H9 (cell line): ENCODE measurements around the gene FAP. TPM values are rescaled to one million over a fixed set of nuclear protein-coding genes. Genes with fewer than 3 reads are reported as not detected.

Experiments
- DNase-seq: peaks from one replicate; pipeline ENCODE4 v3.0.0-alpha.2; 2017
- H2AFZ ChIP-seq: one replicate; pipeline ENCODE4 v1.6.1; 2013; ENCODE audit warnings: mild to moderate bottlenecking, low read length, control low read depth, moderate library complexity
- H2AK5ac ChIP-seq: 2 replicates; pipeline ENCODE4 v1.6.1; 2013; ENCODE audit warnings: low read length, control low read depth, mixed read lengths; ENCODE audit not compliant: insufficient read length
- H2BK120ac ChIP-seq: one replicate; pipeline ENCODE4 v1.6.1; 2013; ENCODE audit warnings: low read depth, mild to moderate bottlenecking, low read length, control low read depth, inconsistent platforms; ENCODE audit not compliant: poor library complexity, severe bottlenecking
- H2BK12ac ChIP-seq: 2 replicates; pipeline ENCODE4 v1.6.1; 2013; ENCODE audit warnings: low read length, control low read depth, mixed read lengths, low read depth; ENCODE audit not compliant: insufficient read length
- H2BK15ac ChIP-seq: 2 replicates; pipeline ENCODE4 v1.6.1; 2013; ENCODE audit warnings: low read depth, low read length, control low read depth
- H2BK20ac ChIP-seq: one replicate; pipeline ENCODE4 v1.6.1; 2013; ENCODE audit warnings: low read depth, mild to moderate bottlenecking, low read length, control low read depth, inconsistent platforms; ENCODE audit not compliant: poor library complexity, severe bottlenecking
- H2BK5ac ChIP-seq: 2 replicates; pipeline ENCODE4 v1.6.1; 2013; ENCODE audit warnings: low read length, control low read depth, mixed read lengths; ENCODE audit not compliant: insufficient read length
- H3K14ac ChIP-seq: 2 replicates; pipeline ENCODE4 v1.6.1; 2013; ENCODE audit warnings: low read length, control low read depth; ENCODE audit not compliant: insufficient read depth
- H3K18ac ChIP-seq: 2 replicates; pipeline ENCODE4 v1.6.1; 2013; ENCODE audit warnings: low read depth, mild to moderate bottlenecking, mixed read lengths, low read length, control low read depth; ENCODE audit not compliant: insufficient read length
- H3K23ac ChIP-seq: 2 replicates; pipeline ENCODE4 v1.6.1; 2013; ENCODE audit warnings: low read length, control low read depth, mixed read lengths, low read depth; ENCODE audit not compliant: insufficient read length
- H3K23me2 ChIP-seq: 2 replicates; pipeline ENCODE4 v1.6.1; 2013; ENCODE audit warnings: low read depth, mild to moderate bottlenecking, mixed read lengths, low read length, control low read depth; ENCODE audit not compliant: insufficient read length, poor library complexity, severe bottlenecking
- H3K27ac ChIP-seq: 2 replicates; pipeline ENCODE4 v1.5.1; 2013; ENCODE audit warnings: low read length, control low read depth, mixed read lengths, low read depth; ENCODE audit not compliant: insufficient read length
- H3K27me3 ChIP-seq: 2 replicates; pipeline ENCODE4 v1.6.1; 2013; ENCODE audit warnings: low read length, control low read depth, inconsistent platforms; ENCODE audit not compliant: insufficient read depth
- H3K4ac ChIP-seq: 2 replicates; pipeline ENCODE4 v1.6.1; 2013; ENCODE audit warnings: low read depth, mild to moderate bottlenecking, control low read depth, inconsistent platforms, low read length, moderate library complexity
- H3K4me1 ChIP-seq: 2 replicates; pipeline ENCODE4 v1.6.1; 2013; ENCODE audit warnings: low read length, control low read depth, inconsistent platforms; ENCODE audit not compliant: insufficient read depth
- H3K4me2 ChIP-seq: 2 replicates; pipeline ENCODE4 v1.6.1; 2013; ENCODE audit warnings: low read length, control low read depth, mixed read lengths; ENCODE audit not compliant: insufficient read length, insufficient read depth
- H3K56ac ChIP-seq: 2 replicates; pipeline ENCODE4 v1.6.1; 2013; ENCODE audit warnings: low read depth, mild to moderate bottlenecking, mixed read lengths, low read length, control low read depth; ENCODE audit not compliant: insufficient read length
- H3K79me1 ChIP-seq: 2 replicates; pipeline ENCODE4 v1.6.1; 2013; ENCODE audit warnings: low read depth, mild to moderate bottlenecking, moderate library complexity, low read length, control low read depth, inconsistent platforms; ENCODE audit not compliant: insufficient read depth, poor library complexity, severe bottlenecking
- H3K79me2 ChIP-seq: 2 replicates; pipeline ENCODE4 v1.6.1; 2013; ENCODE audit warnings: low read length, control low read depth, inconsistent platforms; ENCODE audit not compliant: insufficient read depth
- H3K9ac ChIP-seq: 2 replicates; pipeline ENCODE4 v1.6.1; 2013; ENCODE audit warnings: low read length, control low read depth, mixed read lengths; ENCODE audit not compliant: insufficient read length; ENCODE audit errors: extremely low read depth
- H3K9me3 ChIP-seq: one replicate; pipeline ENCODE4 v1.6.1; 2013; ENCODE audit warnings: low read depth, low read length, inconsistent platforms; ENCODE audit not compliant: control insufficient read depth
- H3T11ph ChIP-seq: one replicate; pipeline ENCODE4 v1.6.1; 2013; ENCODE audit warnings: mild to moderate bottlenecking, low read length, control low read depth, inconsistent platforms
- H4K20me1 ChIP-seq: one replicate; pipeline ENCODE4 v1.6.1; 2013; ENCODE audit not compliant: control insufficient read depth, insufficient read length, insufficient read depth
- H4K5ac ChIP-seq: 2 replicates; pipeline ENCODE4 v1.6.1; 2013; ENCODE audit warnings: low read depth, mild to moderate bottlenecking, mixed read lengths, low read length, control low read depth; ENCODE audit not compliant: insufficient read length
- H4K8ac ChIP-seq: replicated peaks from 2 replicates; pipeline ENCODE4 v1.6.1; 2013; ENCODE audit warnings: low read length, control low read depth, mixed read lengths, low read depth; ENCODE audit not compliant: insufficient read length
- H4K91ac ChIP-seq: 2 replicates; pipeline ENCODE4 v1.6.1; 2013; ENCODE audit warnings: low read depth, mild to moderate bottlenecking, moderate library complexity, mixed read lengths, low read length, control low read depth; ENCODE audit not compliant: insufficient read length
- H3K27ac Mint-ChIP-seq, 3 experiments: 2 replicates in 2 of 3; 3 replicates in 1 of 3; pipeline ENCODE4 v1.8.0; 2020 to 2021; ENCODE audit warnings: mixed read lengths in 3 of 3, mild to moderate bottlenecking in 1 of 3, moderate library complexity in 1 of 3
- H3K27me3 Mint-ChIP-seq: 2 replicates; pipeline ENCODE4 v1.8.0; 2021; ENCODE audit warnings: low read depth, mild to moderate bottlenecking, moderate library complexity, mixed read lengths
- H3K36me3 Mint-ChIP-seq, 3 experiments: 2 replicates in 2 of 3; 3 replicates in 1 of 3; pipeline ENCODE4 v1.8.0; 2020 to 2021; ENCODE audit warnings: low read depth in 3 of 3, mixed read lengths in 3 of 3; ENCODE audit not compliant: insufficient read depth in 1 of 3
- H3K4me1 Mint-ChIP-seq, 2 experiments: 2 replicates each; pipeline ENCODE4 v1.8.0; 2020; ENCODE audit warnings: mixed read lengths in 2 of 2
- H3K4me3 Mint-ChIP-seq, 2 experiments: 2 replicates in 1 of 2; 3 replicates in 1 of 2; pipeline ENCODE4 v1.8.0; 2020 to 2021; ENCODE audit warnings: mild to moderate bottlenecking in 2 of 2, mixed read lengths in 2 of 2, moderate library complexity in 1 of 2
- H3K9me3 Mint-ChIP-seq, 2 experiments: 2 replicates in 1 of 2; 3 replicates in 1 of 2; pipeline ENCODE4 v1.8.0; 2020; ENCODE audit warnings: mild to moderate bottlenecking in 2 of 2, mixed read lengths in 2 of 2, moderate library complexity in 1 of 2
- CTCF ChIP-seq: fragments of 200-600 bp; sonication (generic); conservative IDR thresholded peaks from 3 replicates; pipeline ENCODE4 v1.8.0; 2021; ENCODE audit warnings: antibody characterized with exemption, mild to moderate bottlenecking
- WGBS: extraction: QIAGEN DNeasy Blood & Tissue Kit; methylation state at CpG from one replicate; pipeline ENCODE4 v1.1.7; 2013; ENCODE audit warnings: missing lambda C conversion rate, low lambda C conversion rate, mixed read lengths; ENCODE audit not compliant: insufficient read length; ENCODE audit errors: extremely low coverage; 5-methylcytosine and 5-hydroxymethylcytosine counted together
- total RNA-seq: library from RNA; stranded (reverse); gene quantifications from 2 replicates; pipeline ENCODE4 v1.2.1, GENCODE V29; 2021

FAP gene
- total RNA-seq, 1 experiment from 2014 or later: not detected

GRCh38 chr2:162244541-162245031 is 1.3 kb upstream of the FAP start:
- Histone ChIP-seq H3K23ac (no peak overlapping the region), H3K18ac (no peak overlapping the region), H2AK5ac (no peak overlapping the region), H2BK5ac (no peak overlapping the region), H3K79me2 (no peaks in the 10 kb centered on the region), H2BK120ac (no peak overlapping the region), H3K4ac (no peak overlapping the region), H3K23me2 (no peaks in the 10 kb centered on the region), H3K4me1 (no peaks in the 10 kb centered on the region), H3K79me1 (no peaks in the 10 kb centered on the region), H4K8ac (no peak overlapping the region), H3K9me3 (no peaks in the 10 kb centered on the region), H3T11ph (no peak overlapping the region), H2AFZ (no peak overlapping the region), H3K27me3 (no peaks in the 10 kb centered on the region), H4K20me1 (no peaks in the 10 kb centered on the region), H3K56ac (no peak overlapping the region), H4K91ac (no peak overlapping the region), H2BK12ac (no peak overlapping the region), H2BK20ac (no peak overlapping the region), H4K5ac (no peak overlapping the region), H3K9ac (no peak overlapping the region), H3K27ac (no peak overlapping the region), H2BK15ac (no peak overlapping the region), H3K14ac (no peak overlapping the region), H3K4me2 (no peak overlapping the region)
- no peak overlapping the region for H3K27ac Mint-ChIP-seq
- peaks cover 4 to 11% of the 10 kb centered on the region in 2 experiments; a peak in 3 of 4 replicates for H3K4me1 Mint-ChIP-seq
- H3K4me3 Mint-ChIP-seq: no peak overlapping the region
- H3K36me3 Mint-ChIP-seq: no peaks in the 10 kb centered on the region; a peak in 1 of 7 replicates
- WGBS: no CpG with 5 or more reads among the region's 2 CpGs
- no peak for DNase-seq
- H3K27me3 Mint-ChIP-seq: no peaks in the 10 kb centered on the region
- TF ChIP-seq CTCF: no peak
- no peaks in the 10 kb centered on the region; a peak in 1 of 5 replicates for H3K9me3 Mint-ChIP-seq
